NCI-H748 (cell line): ENCODE measurements around the gene EGFL7.

Experiments used
- DNase-seq: peaks from one replicate; lab custom pipeline; 2025; ENCODE audit not compliant: unreplicated experiment; lab: John Stamatoyannopoulos, UW

EGFL7 gene

DNA sequence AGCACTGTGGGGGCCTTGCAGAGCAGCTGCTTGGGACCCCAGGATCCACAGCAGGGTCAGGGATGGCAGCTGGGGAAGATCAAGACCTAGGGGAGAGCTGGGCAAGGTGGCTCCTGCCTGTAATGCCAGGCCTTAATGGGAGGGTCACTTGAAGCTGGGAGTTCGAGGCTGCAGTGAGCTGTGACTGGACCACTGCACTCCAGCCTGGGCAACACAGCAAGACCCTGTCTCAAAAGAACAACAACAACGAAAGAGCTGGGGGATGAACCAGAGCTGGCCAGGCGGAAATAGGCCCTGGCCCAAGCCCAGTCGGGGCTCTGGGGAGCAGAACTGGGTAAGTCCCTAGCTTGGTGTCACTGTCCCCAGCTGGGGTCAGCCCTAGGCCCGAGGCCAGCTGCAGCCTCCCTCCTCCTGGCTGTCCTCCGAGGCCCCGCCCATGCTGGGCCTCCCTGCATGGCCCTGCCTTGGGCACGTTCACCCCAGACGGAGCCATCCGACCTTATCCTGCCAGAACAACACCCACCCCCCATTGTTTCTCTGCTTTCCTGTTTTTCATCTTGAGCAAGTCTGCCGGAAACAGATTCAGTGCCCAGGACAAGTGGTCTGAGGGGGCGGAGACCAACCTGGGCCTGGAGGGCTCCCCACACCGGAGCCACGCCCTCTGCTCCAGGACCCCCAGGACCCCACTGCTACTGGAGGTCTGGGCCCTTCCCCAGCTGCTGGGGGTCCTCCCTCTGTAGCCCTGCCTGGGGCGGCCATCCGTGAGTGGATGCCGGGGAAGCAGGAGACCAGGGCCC lies 51.6 kb downstream of the EGFL7 start:
- no peak for DNase-seq

DNA sequence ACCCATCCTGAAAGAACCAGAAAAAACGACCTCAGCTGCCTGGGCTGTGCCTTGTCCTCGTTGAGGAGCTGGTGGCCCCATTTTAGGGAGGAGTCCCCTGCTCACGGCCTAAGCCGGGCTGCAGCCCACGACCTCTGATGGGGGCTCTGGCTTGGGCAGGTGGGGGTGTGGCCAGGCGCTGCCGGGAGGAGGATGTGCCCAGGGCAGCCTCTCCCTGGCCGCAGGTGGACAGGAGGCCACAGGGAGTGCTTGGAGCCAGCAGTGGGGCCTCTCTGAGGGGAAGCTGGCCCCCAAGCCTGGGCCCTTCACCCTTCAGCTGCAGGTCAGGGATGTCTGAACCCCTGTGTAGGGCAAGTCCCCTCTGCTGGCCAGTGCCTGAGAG lies 52.2 kb downstream of the EGFL7 start:
- no peak for DNase-seq

DNA sequence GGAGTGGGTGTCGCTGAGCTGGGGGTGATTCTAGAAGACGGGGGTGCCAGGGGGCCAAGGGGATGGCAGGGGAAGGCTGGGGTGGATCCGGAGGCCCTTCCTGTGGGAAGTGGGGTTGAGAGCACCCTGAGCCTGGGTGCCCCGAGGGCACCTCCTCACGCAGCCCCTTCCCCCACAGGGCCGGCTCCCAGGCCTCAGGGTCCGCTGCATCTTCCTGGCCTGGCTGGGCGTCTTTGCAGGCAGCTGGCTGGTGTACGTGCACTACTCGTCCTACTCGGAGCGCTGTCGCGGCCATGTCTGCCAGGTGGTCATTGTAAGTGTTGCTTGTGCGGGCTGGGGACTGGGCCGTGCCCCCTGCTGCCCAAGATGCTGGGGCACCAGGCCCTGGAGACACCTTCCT lies 54.7 kb downstream of the EGFL7 start:
- no peak for DNase-seq

- no peak for DNase-seq
Measured at GRCh38 chr9:136718345-136719194, 55.9 kb downstream of the EGFL7 start.

DNA sequence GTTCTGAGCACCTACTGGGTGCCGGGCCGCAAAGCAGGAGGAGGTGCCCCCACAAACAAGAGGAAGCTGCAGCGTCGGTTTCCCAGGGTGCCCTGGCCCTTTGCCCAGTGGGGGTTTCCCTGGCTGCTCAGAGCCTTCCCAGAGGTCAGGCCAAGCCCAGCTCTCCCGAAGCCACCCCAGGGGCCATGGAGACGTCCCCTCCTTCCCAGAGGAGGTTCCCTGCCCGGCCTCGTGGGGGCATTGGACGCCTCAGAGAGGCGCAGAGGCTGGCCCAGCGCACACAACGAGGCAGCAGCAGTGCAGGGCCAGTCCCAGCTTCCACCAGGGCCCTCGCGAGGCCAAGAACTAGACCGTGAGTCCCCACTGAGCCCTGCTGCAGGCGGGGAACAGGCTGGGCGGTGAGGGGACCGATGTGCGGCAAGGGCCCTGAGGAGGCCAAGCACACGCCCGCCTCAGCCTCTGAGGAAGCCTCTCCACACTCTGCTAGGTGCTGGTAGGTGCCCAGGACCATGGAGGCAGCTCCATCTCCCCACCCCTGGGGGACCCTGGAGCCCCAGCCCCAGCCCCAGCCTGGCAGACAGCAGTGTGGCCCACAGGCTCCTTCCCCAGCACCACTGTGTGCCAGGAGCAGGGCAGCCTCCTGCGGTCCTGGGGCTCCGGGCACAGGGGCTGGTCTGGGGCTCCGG lies 56.6 kb downstream of the EGFL7 start:
- DNase-seq, result no peak

DNA sequence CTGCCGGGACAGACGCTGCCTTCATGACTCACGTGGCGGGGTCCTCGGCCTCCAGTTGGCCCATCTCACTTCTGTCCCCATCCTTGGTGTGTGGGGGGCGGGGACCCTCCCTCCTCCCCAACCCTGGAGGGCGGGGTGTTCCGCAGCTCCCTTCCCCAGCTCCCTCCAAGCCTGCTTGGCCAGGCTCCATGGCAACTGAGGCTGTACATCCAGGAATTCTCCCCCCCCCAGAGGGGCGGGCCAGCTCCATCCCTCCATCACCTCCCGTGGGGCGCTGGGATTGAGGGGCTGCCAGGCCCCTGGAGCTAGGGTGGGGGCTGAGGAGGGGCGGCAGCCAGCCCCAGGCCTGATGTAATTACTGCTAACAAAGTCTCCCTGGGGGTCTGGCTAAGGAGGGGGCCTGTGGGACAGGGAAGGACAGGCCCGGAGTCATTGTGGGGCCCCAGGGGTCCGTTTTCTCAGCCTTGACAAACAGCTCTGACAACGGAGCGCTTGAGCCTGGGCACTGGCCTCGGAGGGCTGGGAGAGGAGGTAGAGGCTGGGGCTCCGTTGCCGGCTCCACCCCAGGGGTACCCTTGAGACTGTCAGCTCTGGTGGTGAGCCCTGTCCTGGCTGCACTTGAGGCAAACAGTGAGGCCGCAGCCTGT lies 57.7 kb downstream of the EGFL7 start:
- no peak for DNase-seq

GRCh38 chr9:136720898-136721338 lies 58.2 kb downstream of the EGFL7 start:
- no peak for DNase-seq

DNA sequence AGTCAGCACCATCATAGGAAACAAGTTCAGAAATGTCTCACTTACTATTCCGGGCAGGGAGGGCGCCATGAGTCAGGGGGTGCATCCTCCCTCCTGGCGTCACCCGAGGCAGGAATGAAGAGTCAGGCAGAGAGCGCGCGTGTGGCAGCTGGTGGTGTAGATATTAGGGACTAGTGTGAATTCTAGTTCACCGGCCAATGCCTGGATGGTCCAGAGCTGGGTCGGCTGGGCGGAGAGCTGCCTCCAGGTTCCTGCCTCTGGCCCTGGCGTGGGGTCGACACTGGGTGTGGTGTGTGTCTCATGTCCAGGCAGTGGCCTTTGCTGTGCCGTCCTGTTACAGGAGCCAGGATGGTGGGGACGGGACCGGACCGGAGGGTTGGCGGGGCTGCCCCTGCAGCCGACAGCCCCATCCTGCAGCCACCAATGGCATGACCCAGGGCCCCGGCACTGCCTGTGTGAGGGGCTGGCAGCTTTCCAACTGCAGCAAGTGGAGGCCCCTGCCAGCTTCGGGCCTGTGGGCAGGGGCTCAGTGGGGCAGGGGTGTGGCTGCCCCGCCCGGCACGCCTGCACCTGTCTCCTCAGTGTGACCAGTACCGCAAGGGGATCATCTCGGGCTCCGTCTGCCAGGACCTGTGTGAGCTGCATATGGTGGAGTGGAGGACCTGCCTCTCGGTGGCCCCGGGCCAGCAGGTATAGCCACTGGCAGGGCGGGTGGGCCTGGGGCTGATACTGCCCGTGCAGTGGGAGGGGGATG lies 58.8 kb downstream of the EGFL7 start:
- peak; percentile 49 for DNase-seq
